ENCODE data around the gene FOXA3. TPM values are rescaled to one million over a fixed set of nuclear protein-coding genes. Genes with fewer than 3 reads are reported as not detected.

Gene FOXA3
- total RNA-seq, 6 experiments from 2014 or later = 18.2 to 36.1 (median 25.3) TPM

- Histone ChIP-seq H3K4me1 (no peaks in the 10 kb centered on the region), H3K4me3 (no peak overlapping the region), H3K9me3 (no peaks in the 10 kb centered on the region), H3K27me3 (no peaks in the 10 kb centered on the region), H3K27ac (no peak overlapping the region), H3K36me3 (peaks cover 6 to 94% (median 38%) of the 10 kb centered on the region in 4 donors)
- ATAC-seq (no peak), DNase-seq (no peak)
- TF ChIP-seq, protein P1, sequence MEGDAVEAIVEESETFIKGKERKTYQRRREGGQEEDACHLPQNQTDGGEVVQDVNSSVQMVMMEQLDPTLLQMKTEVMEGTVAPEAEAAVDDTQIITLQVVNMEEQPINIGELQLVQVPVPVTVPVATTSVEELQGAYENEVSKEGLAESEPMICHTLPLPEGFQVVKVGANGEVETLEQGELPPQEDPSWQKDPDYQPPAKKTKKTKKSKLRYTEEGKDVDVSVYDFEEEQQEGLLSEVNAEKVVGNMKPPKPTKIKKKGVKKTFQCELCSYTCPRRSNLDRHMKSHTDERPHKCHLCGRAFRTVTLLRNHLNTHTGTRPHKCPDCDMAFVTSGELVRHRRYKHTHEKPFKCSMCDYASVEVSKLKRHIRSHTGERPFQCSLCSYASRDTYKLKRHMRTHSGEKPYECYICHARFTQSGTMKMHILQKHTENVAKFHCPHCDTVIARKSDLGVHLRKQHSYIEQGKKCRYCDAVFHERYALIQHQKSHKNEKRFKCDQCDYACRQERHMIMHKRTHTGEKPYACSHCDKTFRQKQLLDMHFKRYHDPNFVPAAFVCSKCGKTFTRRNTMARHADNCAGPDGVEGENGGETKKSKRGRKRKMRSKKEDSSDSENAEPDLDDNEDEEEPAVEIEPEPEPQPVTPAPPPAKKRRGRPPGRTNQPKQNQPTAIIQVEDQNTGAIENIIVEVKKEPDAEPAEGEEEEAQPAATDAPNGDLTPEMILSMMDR (IDR thresholded peaks at IDR 0.05) = peak in 1 of 4 donors; percentile 19
- no peak for TF ChIP-seq POLR2A (IDR thresholded peaks at IDR 0.05)
- intact Hi-C loops (cut with DNase I) = no loop called here
- WGBS (ENCODE audit: insufficient coverage, low coverage, low lambda C conversion rate, missing lambda C conversion rate) = 87% methylated on average over 3 of the region's 4 CpGs
Measured at GRCh38 chr19:45848922-45849321, 15.2 kb upstream of the FOXA3 start.

DNA sequence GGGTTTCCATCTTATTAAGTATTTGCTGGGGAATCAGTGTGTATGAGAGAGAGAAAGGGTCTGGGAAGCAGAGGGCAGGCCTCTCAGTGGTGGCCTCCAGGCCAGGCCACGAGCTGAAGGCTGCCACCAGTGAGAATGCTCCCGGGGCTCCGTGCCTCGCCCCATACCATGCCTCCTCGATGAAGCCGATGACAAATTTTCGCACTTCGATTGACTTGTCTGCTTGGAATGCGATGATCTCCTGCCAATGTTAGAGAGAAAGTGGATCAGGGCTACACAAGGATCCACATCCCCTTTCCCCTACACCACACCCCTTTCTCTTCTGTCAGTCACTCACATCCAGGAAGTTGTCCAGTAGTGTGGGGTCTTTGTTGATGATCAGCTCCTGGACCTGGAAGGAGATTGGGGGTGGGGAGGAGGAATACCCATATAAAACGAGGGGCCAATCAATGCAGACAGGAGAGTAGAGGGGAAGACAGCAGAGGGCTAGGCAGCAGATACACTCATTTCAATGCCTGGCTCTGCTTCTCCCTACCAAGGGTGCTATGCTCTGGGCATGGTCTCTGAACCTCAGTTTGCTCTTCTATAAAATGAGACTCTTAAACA lies 11.9 kb upstream of the FOXA3 start:
- ATAC-seq = no peak
- intact Hi-C loops (cut with DNase I) = no loop called here
- 94% methylated on average over 9 of the region's 10 CpGs for WGBS (ENCODE audit: insufficient coverage, low coverage, low lambda C conversion rate, missing lambda C conversion rate)
- Histone ChIP-seq H3K27me3 (no peaks in the 10 kb centered on the region), H3K36me3 (peaks cover 6 to 72% (median 28%) of the 10 kb centered on the region in 4 donors), H3K4me1 (no peaks in the 10 kb centered on the region), H3K9me3 (no peaks in the 10 kb centered on the region), H3K4me3 (no peak overlapping the region), H3K27ac (no peak overlapping the region)
- peak in 1 of 3 donors; percentile 35 for DNase-seq
- TF ChIP-seq POLR2A (IDR thresholded peaks at IDR 0.05) = no peak
- TF ChIP-seq, protein P1 (IDR thresholded peaks at IDR 0.05) = no peak

GRCh38 chr19:45852983-45853382 lies 11.1 kb upstream of the FOXA3 start:
- intact Hi-C loops (cut with DNase I) = no loop called here
- Histone ChIP-seq H3K9me3 (no peaks in the 10 kb centered on the region), H3K36me3 (peaks cover 6 to 64% (median 22%) of the 10 kb centered on the region in 4 donors), H3K27me3 (no peaks in the 10 kb centered on the region), H3K4me1 (no peaks in the 10 kb centered on the region), H3K27ac (no peak overlapping the region), H3K4me3 (no peak overlapping the region)
- TF ChIP-seq, protein P1 (IDR thresholded peaks at IDR 0.05) = no peak
- DNase-seq (peak in 1 of 3 donors; percentile 37), ATAC-seq (no peak)
- 73% methylated on average over 4 of the region's 7 CpGs for WGBS (ENCODE audit: insufficient coverage, low coverage, low lambda C conversion rate, missing lambda C conversion rate)

GRCh38 chr19:45854167-45854778 lies 9.9 kb upstream of the FOXA3 start:
- Histone ChIP-seq H3K4me1 (peaks cover 0 to 1% (median 0%) of the 10 kb centered on the region in 4 donors), H3K4me3 (no peak overlapping the region), H3K9me3 (no peaks in the 10 kb centered on the region), H3K36me3 (peaks cover 0 to 64% (median 17%) of the 10 kb centered on the region in 4 donors), H3K27ac (no peak overlapping the region), H3K27me3 (no peaks in the 10 kb centered on the region)
- intact Hi-C loops (cut with DNase I) = no loop called here
- ATAC-seq = peak in 1 of 4 donors; percentile 37
- DNase-seq = peak in 1 of 3 donors; percentile 46
- TF ChIP-seq, protein P1 (IDR thresholded peaks at IDR 0.05) = no peak
- TF ChIP-seq POLR2A (IDR thresholded peaks at IDR 0.05) = no peak
- WGBS (ENCODE audit: insufficient coverage, low coverage, low lambda C conversion rate, missing lambda C conversion rate) = no CpG with 5 or more reads among the region's 16 CpGs
